SK-N-SH treated with all-trans-retinoic acid at 6 μM for 48 hours (cell line): ENCODE measurements around the gene C2orf80.

Experiments used
- ARNTL ChIP-seq: fragments of 450-650 bp; formaldehyde crosslinking; IDR thresholded peaks from 2 replicates; pipeline ENCODE4 v1.5.0; 2020; ENCODE audit warnings: low read depth, mild to moderate bottlenecking, moderate library complexity, borderline replicate concordance
- CREB5 ChIP-seq: fragments of 250-450 bp; sonication (Bioruptor Pico); IDR thresholded peaks from 2 replicates; pipeline ENCODE4 v1.5.1; 2020; ENCODE audit warnings: low read depth, mild to moderate bottlenecking, moderate library complexity
- CSDC2 ChIP-seq: fragments of 250-450 bp; sonication (Bioruptor Pico); IDR thresholded peaks from 2 replicates; pipeline ENCODE4 v1.5.0; 2020; ENCODE audit warnings: mild to moderate bottlenecking, moderate library complexity
- GLIS3 ChIP-seq: fragments of 250-450 bp; sonication (Bioruptor Pico); IDR thresholded peaks from 2 replicates; pipeline ENCODE4 v1.5.0; 2020; ENCODE audit warnings: mild to moderate bottlenecking, moderate library complexity
- ISL1 ChIP-seq: fragments of 250-450 bp; sonication (Bioruptor Pico); IDR thresholded peaks from 2 replicates; pipeline ENCODE4 v2.1.2; 2022; ENCODE audit warnings: mild to moderate bottlenecking, moderate library complexity
- PATZ1 ChIP-seq: fragments of 250-450 bp; sonication (Bioruptor Pico); IDR thresholded peaks from 2 replicates; pipeline ENCODE4 v1.8.0; 2020; ENCODE audit warnings: mild to moderate bottlenecking, moderate library complexity, borderline replicate concordance
- PPARA ChIP-seq: fragments of 250-450 bp; sonication (Bioruptor Pico); IDR thresholded peaks from 2 replicates; pipeline ENCODE4 v1.5.0; 2020; ENCODE audit warnings: mild to moderate bottlenecking, borderline replicate concordance
- TCF4 ChIP-seq: fragments of 250-450 bp; sonication (Bioruptor Pico); IDR thresholded peaks from 2 replicates; pipeline ENCODE4 v1.8.0; 2021; ENCODE audit warnings: mild to moderate bottlenecking, moderate library complexity, borderline replicate concordance
- TOX ChIP-seq: fragments of 250-450 bp; sonication (Bioruptor Pico); IDR thresholded peaks from 2 replicates; pipeline ENCODE4 v1.8.0; 2021; ENCODE audit warnings: mild to moderate bottlenecking, moderate library complexity, borderline replicate concordance
- ZFP3 ChIP-seq: fragments of 250-450 bp; sonication (Bioruptor Pico); IDR thresholded peaks from 2 replicates; pipeline ENCODE4 v1.5.0; 2020; ENCODE audit warnings: mild to moderate bottlenecking, moderate library complexity
- ZFP30 ChIP-seq: fragments of 450-650 bp; formaldehyde crosslinking; IDR thresholded peaks from 2 replicates; pipeline ENCODE4 v1.5.0; 2022; ENCODE audit warnings: mild to moderate bottlenecking, moderate library complexity
- TF ChIP-seq, protein P1 (sequence below): fragments of 250-450 bp; sonication (Bioruptor Pico); IDR thresholded peaks from 2 replicates; pipeline ENCODE4 v1.8.0; 2021; ENCODE audit warnings: low read depth, mild to moderate bottlenecking, moderate library complexity, borderline replicate concordance

DNA sequence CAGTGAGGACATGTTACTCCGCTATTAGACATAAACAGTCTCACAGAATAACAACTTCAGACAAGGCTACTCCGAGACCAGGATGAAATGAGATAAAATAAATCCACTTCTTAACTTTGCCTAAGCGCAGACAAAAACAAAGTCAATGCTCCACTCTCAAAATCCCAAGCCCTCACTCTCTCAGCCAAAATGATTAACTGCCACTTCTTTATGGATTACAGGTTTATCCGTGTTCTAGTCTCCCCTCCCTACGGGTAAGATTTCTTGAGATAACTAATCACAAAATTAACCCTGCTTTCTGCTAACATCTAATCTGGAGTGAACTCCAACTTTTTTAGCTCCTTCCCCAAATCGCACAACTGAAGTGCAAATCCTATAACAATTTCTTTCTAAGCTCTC lies 59.1 kb downstream of the C2orf80 start:
- TF ChIP-seq PPARA (CRISPR knock-in tag) (no peak), ARNTL (CRISPR knock-in tag) (no peak), TCF4 (CRISPR knock-in tag) (no peak), CSDC2 (CRISPR knock-in tag) (no peak), PATZ1 (CRISPR knock-in tag) (no peak), ZFP30 (CRISPR knock-in tag) (no peak), GLIS3 (no peak), ZFP3 (no peak), ISL1 (CRISPR knock-in tag) (no peak), CREB5 (no peak), TOX (no peak)
- TF ChIP-seq, protein P1, sequence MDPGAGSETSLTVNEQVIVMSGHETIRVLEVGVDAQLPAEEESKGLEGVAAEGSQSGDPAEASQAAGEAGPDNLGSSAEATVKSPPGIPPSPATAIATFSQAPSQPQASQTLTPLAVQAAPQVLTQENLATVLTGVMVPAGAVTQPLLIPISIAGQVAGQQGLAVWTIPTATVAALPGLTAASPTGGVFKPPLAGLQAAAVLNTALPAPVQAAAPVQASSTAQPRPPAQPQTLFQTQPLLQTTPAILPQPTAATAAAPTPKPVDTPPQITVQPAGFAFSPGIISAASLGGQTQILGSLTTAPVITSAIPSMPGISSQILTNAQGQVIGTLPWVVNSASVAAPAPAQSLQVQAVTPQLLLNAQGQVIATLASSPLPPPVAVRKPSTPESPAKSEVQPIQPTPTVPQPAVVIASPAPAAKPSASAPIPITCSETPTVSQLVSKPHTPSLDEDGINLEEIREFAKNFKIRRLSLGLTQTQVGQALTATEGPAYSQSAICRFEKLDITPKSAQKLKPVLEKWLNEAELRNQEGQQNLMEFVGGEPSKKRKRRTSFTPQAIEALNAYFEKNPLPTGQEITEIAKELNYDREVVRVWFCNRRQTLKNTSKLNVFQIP (CRISPR knock-in tag): no peak
